DOHH2 (cell line): ENCODE results near the gene ELFN1.

Experiments used
- H3F3A ChIP-seq: fragments of 200-600 bp; sonication (generic), shearing (Covaris generic); 2 replicates; pipeline ENCODE4 v1.6.0; 2016; ENCODE audit warnings: antibody characterized with exemption, mild to moderate bottlenecking; ENCODE audit not compliant: control insufficient read depth, insufficient read depth
- H3K27ac ChIP-seq: fragments of 200-600 bp; sonication (generic); 2 replicates; pipeline ENCODE4 v1.5.1; 2014; ENCODE audit warnings: low read depth, mild to moderate bottlenecking, low read length, moderate library complexity
- H3K27me3 ChIP-seq: fragments of 200-600 bp; sonication (generic); 2 replicates; pipeline ENCODE4 v1.6.1; 2014; ENCODE audit warnings: mild to moderate bottlenecking, low read length, mixed read lengths; ENCODE audit not compliant: control insufficient read depth
- H3K36me3 ChIP-seq: fragments of 200-600 bp; sonication (generic); 2 replicates; pipeline ENCODE4 v1.6.1; 2014; ENCODE audit warnings: mild to moderate bottlenecking, low read length, moderate library complexity, mixed read lengths; ENCODE audit not compliant: control insufficient read depth
- H3K4me1 ChIP-seq: fragments of 200-600 bp; sonication (generic); 2 replicates; pipeline ENCODE4 v1.6.1; 2014; ENCODE audit warnings: mild to moderate bottlenecking, low read length, mixed read lengths; ENCODE audit not compliant: control insufficient read depth
- H3K4me2 ChIP-seq: fragments of 200-600 bp; sonication (generic); 2 replicates; pipeline ENCODE4 v1.6.0; 2014; ENCODE audit warnings: mild to moderate bottlenecking, low read length, moderate library complexity
- H3K4me3 ChIP-seq: fragments of 200-600 bp; sonication (generic); 2 replicates; pipeline ENCODE4 v1.5.1; 2014; ENCODE audit warnings: mild to moderate bottlenecking, low read length, mixed read lengths
- H3K79me2 ChIP-seq: fragments of 200-600 bp; sonication (generic); 2 replicates; pipeline ENCODE4 v1.6.1; 2014; ENCODE audit warnings: mild to moderate bottlenecking, low read length, mixed read lengths; ENCODE audit not compliant: control insufficient read depth
- H3K9me2 ChIP-seq: fragments of 200-600 bp; sonication (generic); replicated peaks from 2 replicates; pipeline ENCODE4 v1.6.1; 2014; ENCODE audit warnings: mild to moderate bottlenecking, low read length, mixed read lengths; ENCODE audit not compliant: control insufficient read depth
- H3K9me3 ChIP-seq: fragments of 200-600 bp; sonication (generic); 2 replicates; pipeline ENCODE4 v1.6.1; 2014; ENCODE audit warnings: antibody characterized with exemption, low read length, mixed read lengths; ENCODE audit not compliant: control insufficient read depth, insufficient read depth
- H4K20me1 ChIP-seq: fragments of 200-600 bp; sonication (generic); 2 replicates; pipeline ENCODE4 v1.6.0; 2014; ENCODE audit warnings: low read depth, mild to moderate bottlenecking, antibody characterized with exemption, low read length, moderate library complexity; ENCODE audit not compliant: control insufficient read depth, insufficient read depth
- EZH2phosphoT487 ChIP-seq: fragments of 200-600 bp; sonication (generic); IDR thresholded peaks from 2 replicates; pipeline ENCODE4 v1.6.1; 2017; ENCODE audit warnings: borderline replicate concordance, mild to moderate bottlenecking, antibody characterized with exemption, low read length, moderate library complexity, mixed read lengths
- TF ChIP-seq, protein P1 (sequence below): fragments of 200-600 bp; sonication (generic); IDR thresholded peaks from one replicate; pipeline ENCODE4 v1.5.1; 2014; ENCODE audit warnings: antibody characterized with exemption, mild to moderate bottlenecking, low read depth, low read length; ENCODE audit not compliant: poor library complexity, severe bottlenecking

Gene ELFN1

DNA sequence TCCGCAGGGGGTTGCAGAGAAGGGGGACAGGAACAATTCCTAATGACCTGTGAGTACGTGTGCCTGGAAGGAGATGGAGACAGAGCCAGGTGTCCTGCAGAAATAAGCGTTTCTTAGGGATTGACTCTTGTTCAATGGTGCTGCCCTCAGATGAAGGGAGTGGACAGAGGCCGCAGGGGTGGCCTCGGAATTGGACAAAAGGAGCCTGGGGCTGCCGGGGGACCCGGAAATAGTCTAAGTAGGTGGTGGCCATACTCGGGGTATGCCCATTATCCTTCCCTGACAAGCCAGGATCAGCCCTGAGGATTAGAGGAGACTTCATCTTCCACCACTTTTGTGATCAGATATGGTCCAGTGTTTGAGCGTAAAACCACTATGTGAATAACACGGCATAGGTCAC is 39.2 kb downstream of the ELFN1 start:
- H3K4me1 ChIP-seq: no peaks in the 10 kb centered on the region
- H3K27ac ChIP-seq: no peak overlapping the region
- no peaks in the 10 kb centered on the region for H3K79me2 ChIP-seq
- no peak overlapping the region for H3K4me3 ChIP-seq
- H4K20me1 ChIP-seq: no peaks in the 10 kb centered on the region
- TF ChIP-seq, protein P1, sequence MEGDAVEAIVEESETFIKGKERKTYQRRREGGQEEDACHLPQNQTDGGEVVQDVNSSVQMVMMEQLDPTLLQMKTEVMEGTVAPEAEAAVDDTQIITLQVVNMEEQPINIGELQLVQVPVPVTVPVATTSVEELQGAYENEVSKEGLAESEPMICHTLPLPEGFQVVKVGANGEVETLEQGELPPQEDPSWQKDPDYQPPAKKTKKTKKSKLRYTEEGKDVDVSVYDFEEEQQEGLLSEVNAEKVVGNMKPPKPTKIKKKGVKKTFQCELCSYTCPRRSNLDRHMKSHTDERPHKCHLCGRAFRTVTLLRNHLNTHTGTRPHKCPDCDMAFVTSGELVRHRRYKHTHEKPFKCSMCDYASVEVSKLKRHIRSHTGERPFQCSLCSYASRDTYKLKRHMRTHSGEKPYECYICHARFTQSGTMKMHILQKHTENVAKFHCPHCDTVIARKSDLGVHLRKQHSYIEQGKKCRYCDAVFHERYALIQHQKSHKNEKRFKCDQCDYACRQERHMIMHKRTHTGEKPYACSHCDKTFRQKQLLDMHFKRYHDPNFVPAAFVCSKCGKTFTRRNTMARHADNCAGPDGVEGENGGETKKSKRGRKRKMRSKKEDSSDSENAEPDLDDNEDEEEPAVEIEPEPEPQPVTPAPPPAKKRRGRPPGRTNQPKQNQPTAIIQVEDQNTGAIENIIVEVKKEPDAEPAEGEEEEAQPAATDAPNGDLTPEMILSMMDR: no peak
- TF ChIP-seq EZH2phosphoT487: no peak
- no peaks in the 10 kb centered on the region for H3K9me2 ChIP-seq
- H3F3A ChIP-seq: no peaks in the 10 kb centered on the region
- no peaks in the 10 kb centered on the region for H3K36me3 ChIP-seq
- peaks cover 26% of the 10 kb centered on the region for H3K9me3 ChIP-seq
- H3K27me3 ChIP-seq: no peaks in the 10 kb centered on the region
- no peak overlapping the region for H3K4me2 ChIP-seq

DNA sequence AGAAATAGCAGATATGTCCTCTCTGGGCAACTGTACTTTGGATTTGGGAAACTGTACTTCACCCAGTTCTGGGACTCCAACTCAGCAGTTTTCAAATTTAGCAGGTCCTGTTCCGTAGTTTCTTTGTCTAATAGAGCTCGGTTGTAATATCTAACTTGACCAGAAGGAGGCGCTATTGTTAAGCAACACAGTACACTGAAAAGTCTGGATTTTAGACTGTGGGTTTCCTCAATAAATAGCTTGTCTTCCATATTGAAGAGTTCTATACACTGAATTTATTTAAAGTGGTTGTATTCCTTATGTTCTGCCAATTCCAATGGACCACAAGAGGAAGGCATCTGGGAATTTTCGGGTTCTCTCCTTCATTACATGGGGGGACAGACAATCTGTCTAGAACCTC is 39.8 kb downstream of the ELFN1 start:
- no peaks in the 10 kb centered on the region for H3K4me1 ChIP-seq
- no peak overlapping the region for H3K27ac ChIP-seq
- no peaks in the 10 kb centered on the region for H4K20me1 ChIP-seq
- TF ChIP-seq, protein P1: peak; percentile 73
- no peak for TF ChIP-seq EZH2phosphoT487
- peaks cover 26% of the 10 kb centered on the region for H3K9me3 ChIP-seq
- no peak overlapping the region for H3K4me3 ChIP-seq
- H3F3A ChIP-seq: no peaks in the 10 kb centered on the region
- no peak overlapping the region for H3K4me2 ChIP-seq
- no peaks in the 10 kb centered on the region for H3K36me3 ChIP-seq
- H3K27me3 ChIP-seq: no peaks in the 10 kb centered on the region
- H3K9me2 ChIP-seq: no peaks in the 10 kb centered on the region
- no peaks in the 10 kb centered on the region for H3K79me2 ChIP-seq

DNA sequence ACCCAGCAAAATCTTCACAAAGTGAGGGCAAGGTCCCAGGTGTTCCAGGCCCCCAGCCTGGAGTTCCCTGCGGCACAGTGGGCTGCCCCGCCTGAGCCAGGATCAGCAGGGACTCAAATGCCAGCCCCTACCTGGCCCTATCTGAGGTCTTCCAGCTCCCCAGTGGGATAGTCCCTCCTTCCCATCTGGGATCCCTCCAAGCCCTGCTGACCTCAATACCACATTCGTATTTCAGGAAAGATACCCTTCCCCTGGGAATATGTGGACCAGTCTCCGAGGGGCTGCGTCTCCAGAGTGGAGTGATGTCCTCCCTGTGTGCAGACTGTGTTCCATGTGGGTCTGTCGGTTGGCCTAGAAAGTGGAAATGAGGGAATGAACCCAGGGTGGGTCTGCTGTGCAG is 40.9 kb downstream of the ELFN1 start:
- Histone ChIP-seq H3F3A (no peaks in the 10 kb centered on the region), H3K79me2 (no peaks in the 10 kb centered on the region), H3K27me3 (no peaks in the 10 kb centered on the region), H3K9me2 (no peaks in the 10 kb centered on the region), H3K9me3 (peaks cover 26% of the 10 kb centered on the region), H3K4me2 (no peak overlapping the region), H3K27ac (no peak overlapping the region), H4K20me1 (no peaks in the 10 kb centered on the region), H3K4me3 (no peak overlapping the region), H3K4me1 (no peaks in the 10 kb centered on the region), H3K36me3 (no peaks in the 10 kb centered on the region)
- TF ChIP-seq EZH2phosphoT487: no peak
- TF ChIP-seq, protein P1: no peak
